ENCODE results near the gene NDUFB7. TPM values are rescaled to one million over a fixed set of nuclear protein-coding genes. Genes with fewer than 3 reads are reported as not detected.
"Not testable (repeated sequence)": the region's sequence is repeated elsewhere in the genome, so short reads cannot be mapped to it uniquely, and the experiment has no call there.

The NDUFB7 gene
- total and polyA plus RNA-seq, 7 experiments from 2014 or later, result 50.6 to 210 (median 70.8) TPM

DNA sequence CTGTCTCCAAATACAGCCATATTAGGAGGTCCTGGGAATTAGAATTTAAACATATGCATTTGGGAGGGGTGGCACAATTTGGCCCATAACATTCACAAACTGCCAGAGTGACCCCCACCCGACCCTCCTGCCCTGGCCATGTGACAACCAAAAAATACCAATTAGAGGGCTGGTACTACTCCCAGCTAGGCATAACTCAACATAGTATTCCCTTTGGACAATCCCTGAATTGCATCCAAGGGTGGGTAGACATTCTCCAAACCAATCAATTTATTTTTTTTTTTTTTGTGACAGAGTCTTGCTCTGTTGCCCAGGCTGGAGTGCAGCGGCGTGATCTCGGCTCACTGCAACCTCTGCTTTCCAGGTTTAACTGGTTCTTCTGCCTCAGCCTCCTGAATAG is 40.8 kb upstream of the NDUFB7 start:
- ChIA-PET POLR2A (no interaction called here), CTCF (interaction anchor here (0.5 kb wide), 1 partner anchor 577 kb away, joined by 3 read pairs; no protein-coding TSS in a partner anchor)
- Histone ChIP-seq H3K27me3 (ENCODE audit: control insufficient read depth in 2 of 2, insufficient read depth in 2 of 2, low read length in 2 of 2) (no peaks in the 10 kb centered on the region), H3K9me3 (ENCODE audit: control insufficient read depth in 2 of 3, low read length in 3 of 3) (no peaks in the 10 kb centered on the region), H3K36me3 (ENCODE audit: control insufficient read depth in 2 of 3, insufficient read depth in 3 of 3, low read length in 3 of 3) (no peaks in the 10 kb centered on the region), H3K4me1 (ENCODE audit: control insufficient read depth in 2 of 2, insufficient read depth in 2 of 2, low read length in 2 of 2) (no peaks in the 10 kb centered on the region), H3K4me3 (ENCODE audit: low read length) (no peak overlapping the region), H3K27ac (ENCODE audit: low read depth, low read length) (no peak overlapping the region)
- intact Hi-C loops (cut with micrococcal nuclease), result no loop called here
- H3K4me3 Mint-ChIP-seq, result no peak overlapping the region
- peaks cover 0 to 7% (median 4%) of the 10 kb centered on the region in 5 donors for H3K27me3 Mint-ChIP-seq
- H3K4me1 Mint-ChIP-seq, result peaks cover 0 to 9% (median 0%) of the 10 kb centered on the region in 7 donors
- ATAC-seq (no peak), DNase-seq (no peak)
- peaks cover 0 to 6% (median 0%) of the 10 kb centered on the region in 11 donors for H3K9me3 Mint-ChIP-seq
- peaks cover 0 to 4% (median 0%) of the 10 kb centered on the region in 5 donors for H3K36me3 Mint-ChIP-seq
- no peak overlapping the region for H3K27ac Mint-ChIP-seq

DNA sequence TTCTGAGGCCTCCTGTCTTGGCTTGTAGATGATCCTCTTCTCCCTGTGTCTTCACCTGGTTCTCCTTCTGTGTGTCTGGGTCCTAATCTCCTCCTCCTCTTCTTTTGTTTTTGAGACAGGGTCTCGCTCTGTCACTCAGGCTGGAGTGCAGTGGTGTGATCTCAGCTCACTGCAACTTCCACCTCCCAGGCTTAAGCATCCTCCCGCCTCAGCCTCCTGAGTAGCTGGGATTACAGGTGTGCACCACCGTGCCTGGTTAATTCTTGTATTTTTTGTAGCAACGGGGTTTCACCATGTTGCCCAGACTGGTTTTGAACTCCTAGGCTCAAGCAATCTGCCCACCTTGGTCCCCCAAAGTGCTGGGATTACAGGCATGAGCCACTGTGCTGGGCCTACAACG is 40.4 kb upstream of the NDUFB7 start:
- H3K27me3 ChIP-seq (ENCODE audit: control insufficient read depth in 2 of 2, insufficient read depth in 2 of 2, low read length in 2 of 2); H3K36me3 Mint-ChIP-seq; H3K4me3 ChIP-seq (ENCODE audit: low read length); ATAC-seq; DNase-seq; H3K4me1 ChIP-seq (ENCODE audit: control insufficient read depth in 2 of 2, insufficient read depth in 2 of 2, low read length in 2 of 2); H3K27ac ChIP-seq (ENCODE audit: low read depth, low read length); H3K9me3 Mint-ChIP-seq; CTCF ChIA-PET; POLR2A ChIA-PET; H3K36me3 ChIP-seq (ENCODE audit: control insufficient read depth in 2 of 3, insufficient read depth in 3 of 3, low read length in 3 of 3); H3K27ac Mint-ChIP-seq; H3K27me3 Mint-ChIP-seq; H3K4me1 Mint-ChIP-seq; H3K4me3 Mint-ChIP-seq; H3K9me3 ChIP-seq (ENCODE audit: control insufficient read depth in 2 of 3, low read length in 3 of 3); intact Hi-C loops (cut with micrococcal nuclease): not testable (repeated sequence)

DNA sequence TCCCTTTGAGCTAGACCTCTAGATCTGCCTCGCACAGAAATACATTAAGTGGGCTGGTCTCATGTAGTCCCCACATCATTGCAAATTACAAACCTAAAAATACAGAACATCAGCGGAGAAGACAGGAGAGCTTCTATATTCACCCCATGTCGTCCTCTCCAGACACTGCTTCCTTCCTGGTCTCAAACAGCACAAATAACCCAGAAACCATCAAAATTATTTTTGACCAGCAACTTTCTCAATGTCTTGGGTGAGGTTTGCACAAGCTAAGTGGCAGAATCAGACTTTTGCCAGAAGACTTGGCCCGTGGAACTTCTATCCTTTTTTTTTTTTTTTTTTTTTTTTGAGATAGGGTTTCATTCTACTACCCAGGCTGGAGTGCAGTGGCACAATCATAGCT is 39.2 kb upstream of the NDUFB7 start:
- Mint-ChIP-seq H3K27me3 (peaks cover 0 to 3% (median 0%) of the 10 kb centered on the region in 5 donors), H3K36me3 (peaks cover 0 to under 1% (median 0%) of the 10 kb centered on the region in 5 donors), H3K4me3 (no peak overlapping the region), H3K27ac (no peak overlapping the region), H3K9me3 (peaks cover 0 to under 1% (median 0%) of the 10 kb centered on the region in 11 donors), H3K4me1 (peaks cover 0 to 4% (median 0%) of the 10 kb centered on the region in 7 donors)
- DNase-seq, result no peak
- Histone ChIP-seq H3K9me3 (ENCODE audit: control insufficient read depth in 2 of 3, low read length in 3 of 3) (no peaks in the 10 kb centered on the region), H3K27ac (ENCODE audit: low read depth, low read length) (no peak overlapping the region), H3K36me3 (ENCODE audit: control insufficient read depth in 2 of 3, insufficient read depth in 3 of 3, low read length in 3 of 3) (no peaks in the 10 kb centered on the region), H3K27me3 (ENCODE audit: control insufficient read depth in 2 of 2, insufficient read depth in 2 of 2, low read length in 2 of 2) (no peaks in the 10 kb centered on the region), H3K4me1 (ENCODE audit: control insufficient read depth in 2 of 2, insufficient read depth in 2 of 2, low read length in 2 of 2) (no peaks in the 10 kb centered on the region), H3K4me3 (ENCODE audit: low read length) (no peak overlapping the region)
- ChIA-PET CTCF (interaction anchor here (0.7 kb wide), 2 partner anchors 9 to 41 kb away, joined by 3 read pairs; no protein-coding TSS in a partner anchor), POLR2A (no interaction called here)
- intact Hi-C loops (cut with micrococcal nuclease), result no loop called here
- no peak for ATAC-seq

DNA sequence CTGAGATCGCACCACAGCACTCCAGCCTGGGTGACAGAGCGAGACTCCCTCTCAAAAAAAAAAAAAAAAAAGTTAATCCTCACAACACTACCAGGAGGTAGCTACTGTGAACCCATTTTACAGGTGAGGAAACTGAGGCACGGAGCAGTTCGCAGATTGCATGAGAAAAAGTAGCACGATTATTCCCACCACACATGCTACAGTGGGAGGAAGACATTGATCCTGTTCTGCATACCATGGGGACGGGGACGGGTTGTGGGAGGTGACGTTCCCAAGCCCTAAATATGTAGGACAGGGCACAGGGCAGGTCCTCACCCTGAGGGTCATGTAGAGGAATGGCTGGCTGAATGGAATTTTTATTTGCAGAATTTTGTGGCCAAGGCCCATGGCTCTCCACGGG is 34.8 kb upstream of the NDUFB7 start:
- intact Hi-C loops (cut with micrococcal nuclease), result no loop called here
- no peak for ATAC-seq
- POLR2A ChIA-PET, result no interaction called here
- Histone ChIP-seq H3K27me3 (ENCODE audit: control insufficient read depth in 2 of 2, insufficient read depth in 2 of 2, low read length in 2 of 2) (no peaks in the 10 kb centered on the region), H3K4me3 (ENCODE audit: low read length) (no peak overlapping the region), H3K27ac (ENCODE audit: low read depth, low read length) (no peak overlapping the region), H3K4me1 (ENCODE audit: control insufficient read depth in 2 of 2, insufficient read depth in 2 of 2, low read length in 2 of 2) (no peaks in the 10 kb centered on the region), H3K9me3 (ENCODE audit: control insufficient read depth in 2 of 3, low read length in 3 of 3) (no peaks in the 10 kb centered on the region), H3K36me3 (ENCODE audit: control insufficient read depth in 2 of 3, insufficient read depth in 3 of 3, low read length in 3 of 3) (no peaks in the 10 kb centered on the region)
- Mint-ChIP-seq H3K36me3 (no peaks in the 10 kb centered on the region), H3K27me3 (peaks cover 0 to 4% (median 0%) of the 10 kb centered on the region in 5 donors), H3K4me3 (no peak overlapping the region), H3K9me3 (peaks cover 0 to 7% (median 0%) of the 10 kb centered on the region in 11 donors), H3K27ac (no peak overlapping the region), H3K4me1 (peaks cover 0 to 8% (median 5%) of the 10 kb centered on the region in 7 donors)
- no peak for DNase-seq
- CTCF ChIA-PET, result no interaction called here

DNA sequence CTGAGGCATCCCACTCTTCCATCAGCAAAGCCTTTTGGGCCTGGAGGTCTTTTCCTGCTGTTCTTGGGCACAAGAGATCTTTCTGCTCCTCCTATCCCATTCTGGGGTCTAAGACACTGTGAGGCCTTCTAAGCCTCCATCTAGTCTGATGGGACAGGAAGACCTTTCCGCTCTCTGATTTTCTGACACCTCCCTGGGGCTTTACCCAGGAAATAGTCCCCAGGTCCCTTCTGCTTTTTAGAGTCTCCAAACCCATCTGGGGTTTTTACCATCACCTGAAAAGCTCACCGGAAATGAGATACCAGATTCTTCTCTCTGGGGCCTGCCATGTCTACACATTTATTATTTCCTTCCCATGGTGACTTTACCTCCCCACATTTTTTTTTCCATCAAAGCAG is 32.1 kb upstream of the NDUFB7 start:
- H3K4me3 Mint-ChIP-seq, result no peak overlapping the region
- H3K36me3 Mint-ChIP-seq, result no peaks in the 10 kb centered on the region
- ATAC-seq (peak; percentile 42), DNase-seq (no peak)
- H3K27ac Mint-ChIP-seq, result no peak overlapping the region
- Histone ChIP-seq H3K27ac (ENCODE audit: low read depth, low read length) (no peak overlapping the region), H3K36me3 (ENCODE audit: control insufficient read depth in 2 of 3, insufficient read depth in 3 of 3, low read length in 3 of 3) (no peaks in the 10 kb centered on the region), H3K4me1 (ENCODE audit: control insufficient read depth in 2 of 2, insufficient read depth in 2 of 2, low read length in 2 of 2) (no peaks in the 10 kb centered on the region), H3K9me3 (ENCODE audit: control insufficient read depth in 2 of 3, low read length in 3 of 3) (no peaks in the 10 kb centered on the region), H3K27me3 (ENCODE audit: control insufficient read depth in 2 of 2, insufficient read depth in 2 of 2, low read length in 2 of 2) (no peaks in the 10 kb centered on the region), H3K4me3 (ENCODE audit: low read length) (no peak overlapping the region)
- CTCF ChIA-PET, result interaction anchor here (0.7 kb wide), 1 partner anchor 444 kb away, joined by 4 read pairs; no protein-coding TSS in a partner anchor
- intact Hi-C loops (cut with micrococcal nuclease), result no loop called here
- H3K27me3 Mint-ChIP-seq, result peaks cover 0 to 4% (median 0%) of the 10 kb centered on the region in 5 donors
- H3K9me3 Mint-ChIP-seq, result peaks cover 0 to 7% (median 0%) of the 10 kb centered on the region in 11 donors
- peaks cover 0 to 8% (median 5%) of the 10 kb centered on the region in 7 donors for H3K4me1 Mint-ChIP-seq
- POLR2A ChIA-PET, result no interaction called here

DNA sequence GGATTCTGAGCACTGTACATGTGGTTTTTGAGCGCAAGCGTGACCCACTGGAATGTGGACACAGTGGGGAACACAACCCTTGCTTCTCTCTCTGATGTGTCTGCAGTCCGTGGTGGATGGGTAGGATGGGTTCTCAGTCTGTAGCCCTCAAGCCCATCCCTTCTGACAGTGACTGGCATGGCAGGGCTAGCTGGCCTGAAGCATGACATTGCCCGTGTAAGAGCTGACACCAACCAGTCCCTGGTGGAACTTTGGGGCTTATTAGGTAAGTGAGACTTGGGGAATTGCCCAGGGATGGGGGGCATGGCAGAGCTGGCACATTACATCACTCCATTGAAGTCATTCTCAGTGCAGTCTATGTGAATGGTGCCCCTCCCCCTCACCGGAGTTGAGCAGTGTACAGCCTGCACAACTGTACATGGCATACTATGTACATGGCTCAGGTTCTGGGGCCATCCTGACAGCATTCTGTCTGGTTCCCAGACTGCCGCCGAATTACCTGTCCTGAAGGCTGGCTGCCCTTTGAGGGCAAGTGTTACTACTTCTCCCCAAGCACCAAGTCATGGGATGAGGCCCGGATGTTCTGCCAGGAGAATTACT is 27.8 kb upstream of the NDUFB7 start:
- ATAC-seq (no peak), DNase-seq (no peak)
- Mint-ChIP-seq H3K27me3 (peaks cover 0 to 16% (median 7%) of the 10 kb centered on the region in 5 donors), H3K4me3 (no peak overlapping the region), H3K9me3 (peaks cover 4 to 14% (median 8%) of the 10 kb centered on the region in 11 donors), H3K36me3 (peaks cover 0 to 9% (median 4%) of the 10 kb centered on the region in 5 donors), H3K27ac (no peak overlapping the region), H3K4me1 (peaks cover 0 to 8% (median 5%) of the 10 kb centered on the region in 7 donors)
- no peaks in the 10 kb centered on the region for H3K36me3 ChIP-seq (ENCODE audit: control insufficient read depth in 2 of 3, insufficient read depth in 3 of 3, low read length in 3 of 3)
- no peaks in the 10 kb centered on the region for H3K4me1 ChIP-seq (ENCODE audit: control insufficient read depth in 2 of 2, insufficient read depth in 2 of 2, low read length in 2 of 2)
- CTCF ChIA-PET, result no interaction called here
- POLR2A ChIA-PET, result no interaction called here
- H3K27ac ChIP-seq (ENCODE audit: low read depth, low read length), result no peak overlapping the region
- no peaks in the 10 kb centered on the region for H3K27me3 ChIP-seq (ENCODE audit: control insufficient read depth in 2 of 2, insufficient read depth in 2 of 2, low read length in 2 of 2)
- intact Hi-C loops (cut with micrococcal nuclease), result no loop called here
- H3K9me3 ChIP-seq (ENCODE audit: control insufficient read depth in 2 of 3, low read length in 3 of 3), result no peaks in the 10 kb centered on the region
- H3K4me3 ChIP-seq (ENCODE audit: low read length), result no peak overlapping the region

DNA sequence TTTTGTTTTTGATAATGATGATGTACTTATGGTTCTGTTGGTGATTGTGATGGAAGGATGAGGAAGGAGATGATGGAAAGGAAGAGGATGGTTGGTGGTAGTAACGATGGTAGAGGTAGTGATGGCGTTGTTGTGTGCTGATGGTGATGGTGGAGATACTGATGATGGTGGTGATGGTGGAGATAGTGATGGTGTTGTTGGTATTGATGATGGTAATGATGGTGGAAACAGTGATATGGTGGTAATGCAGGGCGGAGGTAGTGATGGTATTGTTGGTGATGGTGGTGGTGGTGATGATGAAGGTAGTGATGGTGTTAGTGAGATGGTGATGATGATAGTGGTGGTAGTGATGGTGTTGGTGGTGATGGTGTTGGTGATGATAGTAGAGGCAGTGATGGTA is 23.7 kb upstream of the NDUFB7 start:
- no peak overlapping the region for H3K4me3 Mint-ChIP-seq
- H3K36me3 Mint-ChIP-seq, result peaks cover 0 to 12% (median 4%) of the 10 kb centered on the region in 5 donors
- DNase-seq (no peak), ATAC-seq (no peak)
- CTCF ChIA-PET, result no interaction called here
- POLR2A ChIA-PET, result no interaction called here
- Histone ChIP-seq H3K9me3 (ENCODE audit: control insufficient read depth in 2 of 3, low read length in 3 of 3) (no peaks in the 10 kb centered on the region), H3K4me3 (ENCODE audit: low read length) (no peak overlapping the region), H3K27me3 (ENCODE audit: control insufficient read depth in 2 of 2, insufficient read depth in 2 of 2, low read length in 2 of 2) (no peaks in the 10 kb centered on the region), H3K36me3 (ENCODE audit: control insufficient read depth in 2 of 3, insufficient read depth in 3 of 3, low read length in 3 of 3) (no peaks in the 10 kb centered on the region), H3K27ac (ENCODE audit: low read depth, low read length) (no peak overlapping the region), H3K4me1 (ENCODE audit: control insufficient read depth in 2 of 2, insufficient read depth in 2 of 2, low read length in 2 of 2) (no peaks in the 10 kb centered on the region)
- peaks cover 3 to 12% (median 6%) of the 10 kb centered on the region in 11 donors for H3K9me3 Mint-ChIP-seq
- intact Hi-C loops (cut with micrococcal nuclease), result no loop called here
- H3K4me1 Mint-ChIP-seq, result no peaks in the 10 kb centered on the region
- peaks cover 0 to 22% (median 11%) of the 10 kb centered on the region in 5 donors for H3K27me3 Mint-ChIP-seq
- H3K27ac Mint-ChIP-seq, result peak overlapping the region in 2 of 9 donors; percentile 14 to 72
